K562 treated with DMSO at 1 percent for 48 hours (cell line): ENCODE measurements around the gene NGEF. TPM values are rescaled to one million over a fixed set of nuclear protein-coding genes. Genes with fewer than 3 reads are reported as not detected.

Experiments used
- total RNA-seq: library from RNA; unstranded; fragments of 300-600 nt; gene quantifications from 2 replicates; pipeline ENCODE4 v1.2.3, GENCODE V29; 2022; ENCODE audit warnings: low replicate concordance; ENCODE audit errors: extremely low read depth

Gene NGEF
- not detected in 2 replicates for total RNA-seq

GRCh38 chr2:233013027-233013461 is at the start of gene NGEF:
TSS of gene NGEF (minus strand) at chr2:233013256. CDS start at chr2:232974890, 38,366 bp downstream.

GRCh38 chr2:233059797-233060500 is 46.9 kb upstream of the NGEF start, which contains the start of gene INPP5D:
TSS of gene INPP5D (plus strand) at chr2:233060342. CDS start at chr2:233060479, 137 bp downstream.

DNA sequence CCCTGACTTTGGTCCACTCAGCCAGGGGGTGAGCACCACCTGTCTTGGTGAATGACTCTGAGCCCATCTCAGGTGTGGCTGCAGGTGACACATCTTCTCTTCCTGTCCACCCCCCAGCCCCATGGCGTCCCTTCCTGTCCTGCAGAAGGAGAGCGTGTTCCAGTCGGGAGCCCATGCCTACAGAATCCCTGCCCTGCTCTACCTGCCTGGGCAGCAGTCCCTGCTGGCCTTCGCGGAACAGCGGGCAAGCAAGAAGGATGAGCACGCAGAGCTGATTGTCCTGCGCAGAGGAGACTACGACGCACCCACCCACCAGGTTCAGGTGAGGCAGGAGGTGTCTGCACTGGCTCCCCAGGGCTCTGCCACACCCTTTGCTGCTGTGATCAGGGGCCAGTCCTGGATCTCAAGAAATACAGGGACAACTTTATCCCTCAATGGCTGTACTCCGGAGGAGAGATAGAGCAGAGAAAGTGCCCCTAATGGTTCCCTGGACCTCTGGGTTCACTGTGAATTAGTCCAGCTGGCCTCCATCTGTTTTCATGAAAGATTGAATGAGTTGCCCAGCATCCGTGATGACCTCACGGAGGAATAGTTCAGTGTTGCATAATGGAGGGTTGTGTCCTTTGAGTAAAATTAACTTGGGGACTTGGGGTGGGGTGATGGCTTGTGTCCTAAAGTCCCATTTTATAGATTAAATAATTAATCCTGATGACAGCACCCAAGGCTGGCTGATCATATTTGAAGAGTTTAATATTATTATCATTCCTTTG is 19.7 kb upstream of the NGEF start, which contains the start of gene NEU2:
TSS of gene NEU2 (plus strand) at position 122 of the 770 bp plus-strand sequence. CDS start at position 122, 0 bp downstream.

DNA sequence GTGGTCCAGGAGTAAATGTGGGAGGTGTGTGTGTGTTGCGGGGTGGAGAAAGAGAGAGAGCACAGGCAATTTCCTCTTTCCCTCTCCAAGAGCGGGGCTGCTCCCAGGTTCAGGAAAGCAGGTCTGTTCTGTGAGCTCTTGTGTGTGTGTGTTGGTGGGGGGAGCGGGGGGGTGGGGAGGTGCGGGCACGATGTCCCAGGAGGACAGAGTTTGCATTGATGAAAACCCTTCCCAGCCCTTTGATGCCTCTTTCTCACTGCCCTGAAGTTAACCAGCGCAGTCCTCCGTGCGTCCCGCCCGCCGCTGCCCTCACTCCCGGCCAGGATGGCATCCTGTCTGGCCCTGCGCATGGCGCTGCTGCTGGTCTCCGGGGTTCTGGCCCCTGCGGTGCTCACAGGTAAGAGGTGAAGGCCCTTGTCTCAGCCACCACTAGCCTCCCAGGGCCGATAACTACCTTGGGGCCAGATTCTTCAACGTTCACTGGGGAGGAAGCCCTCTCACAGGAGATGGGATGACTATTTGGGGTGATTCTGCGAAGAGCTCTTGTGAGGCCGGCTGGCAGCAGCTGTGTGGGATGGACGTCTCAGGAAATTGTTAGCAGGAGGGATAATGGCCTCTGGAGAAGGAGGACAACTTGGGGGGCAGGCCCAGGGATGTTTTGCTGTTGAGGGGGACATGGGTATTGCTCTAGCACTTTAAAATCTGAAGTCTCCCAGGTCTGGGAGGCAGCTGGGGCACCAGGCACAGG is 142.9 kb downstream of the NGEF start, which contains the start of gene SNORC:
TSS of gene SNORC (plus strand) at position 247 of the 748 bp plus-strand sequence. CDS start at position 325, 78 bp downstream.

Other genes with a start within 250 kb of the NGEF start
- not detected in 2 replicates for gene KCNJ13, start 236.7 kb downstream of the NGEF start, total RNA-seq
- not detected in 2 replicates for gene SNORC, start 143.0 kb downstream of the NGEF start, total RNA-seq
- gene NEU2, start 19.4 kb upstream of the NGEF start, total RNA-seq, result not detected in 2 replicates
- gene INPP5D, start 47.1 kb upstream of the NGEF start, total RNA-seq, result not detected in 2 replicates
- gene ATG16L1, start 238.4 kb upstream of the NGEF start, total RNA-seq, result not detected in 2 replicates